ENCODE results near the gene GALNTL6.

GRCh38 chr4:172826861-172827260 lies 1013.7 kb downstream of the GALNTL6 start:
- TF ChIP-seq CTCF (conservative IDR thresholded peaks at IDR 0.05 in 1 of 2, IDR thresholded peaks at IDR 0.05 in 1 of 2; ENCODE audit: low read depth in 1 of 2, low read length in 2 of 2) (no peak), EZH2 (IDR thresholded peaks at IDR 0.05; ENCODE audit: low read length, missing control alignments) (no peak)
